Thyroid gland (tissue), 4 donors: ENCODE data around the gene IL26. TPM values are rescaled to one million over a fixed set of nuclear protein-coding genes. Genes with fewer than 3 reads are reported as not detected.

Experiments
- DNase-seq, 2 donors: peaks; one replicate each; pipeline ENCODE4 v3.0.0-alpha.2; 2019
- H3K27ac ChIP-seq, 3 donors: fragments of 200-600 bp; sonication (generic); 1 replicate in 2 of 3; 2 replicates in 1 of 3; pipeline ENCODE4 v1.5.1; 2016 to 2019; ENCODE audit warnings: mild to moderate bottlenecking in 1 of 3, moderate library complexity in 1 of 3
- H3K27me3 ChIP-seq: fragments of 200-600 bp; sonication (generic); one replicate; pipeline ENCODE4 v1.5.1; 2019
- H3K36me3 ChIP-seq, 2 donors: fragments of 200-600 bp; sonication (generic); one replicate each; pipeline ENCODE4 v1.5.1; 2016 to 2019
- H3K4me1 ChIP-seq, 2 donors: fragments of 200-600 bp; sonication (generic); one replicate each; pipeline ENCODE4 v1.5.1; 2017 to 2019
- H3K4me3 ChIP-seq, 3 donors: fragments of 200-600 bp; sonication (generic); replicated peaks in 1 of 3; 1 replicate in 2 of 3; 2 replicates in 1 of 3; pipeline ENCODE4 v1.5.1; 2016; ENCODE audit warnings: mild to moderate bottlenecking in 1 of 3
- H3K9me3 ChIP-seq: fragments of 200-600 bp; sonication (generic); one replicate; pipeline ENCODE4 v1.5.1; 2017
- POLR2A ChIP-seq, 2 donors: fragments of 450-650 bp; IDR thresholded peaks; one replicate each; pipeline ENCODE4 v1.6.1; 2017; ENCODE audit warnings: antibody characterized with exemption in 2 of 2, mild to moderate bottlenecking in 2 of 2, moderate library complexity in 1 of 2
- WGBS, 2 donors: methylation state at CpG; one replicate each; pipeline ENCODE4 v1.1.5; 2017; 5-methylcytosine and 5-hydroxymethylcytosine counted together
- intact Hi-C: fragments of 100-400 bp; cut with DNase I; formaldehyde crosslinking; loops from one replicate; pipeline ENCODE4 v1.15.1; 2023
- total RNA-seq, 4 donors: library from RNA; depleted of rRNA; stranded (reverse); fragments of >200 nt; gene quantifications; one replicate each; pipeline ENCODE4 v1.2.3, GENCODE V29; 2016
- TF ChIP-seq, protein P1 (sequence below), 6 experiments: fragments of 200-600 bp in 3 of 6; fragments of 450-650 bp in 3 of 6; sonication (generic) in 3 of 6; IDR thresholded peaks; one replicate each; pipeline ENCODE4 v1.5.1; 2016 to 2019; ENCODE audit warnings: antibody characterized with exemption in 6 of 6, mild to moderate bottlenecking in 2 of 6, inconsistent platforms in 1 of 6, moderate library complexity in 1 of 6

IL26 gene
- total RNA-seq, 4 donors from 2014 or later, result not detected

DNA sequence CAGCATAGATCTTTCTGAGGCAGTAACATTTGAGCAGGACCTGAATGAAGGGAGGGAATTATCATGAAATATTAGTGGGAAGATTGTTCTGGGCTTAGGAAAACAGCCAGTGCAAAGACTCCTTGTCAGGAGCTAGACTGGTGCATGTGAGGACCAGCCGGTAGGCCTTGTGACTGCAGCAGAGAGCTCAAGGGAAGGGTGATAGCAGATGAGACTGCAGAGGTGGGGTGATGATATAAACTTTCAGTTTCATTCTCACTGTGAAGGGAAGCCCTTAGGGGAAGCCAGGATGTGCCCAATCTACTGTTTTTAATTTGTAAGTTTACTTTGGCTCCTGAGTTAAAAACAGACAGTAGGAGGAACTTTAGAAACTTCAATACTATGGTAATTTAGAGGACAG is 15.4 kb upstream of the IL26 start:
- no peak for DNase-seq
- Histone ChIP-seq H3K4me1 (peaks cover 10 to 23% of the 10 kb centered on the region in 2 donors), H3K27me3 (no peaks in the 10 kb centered on the region), H3K9me3 (no peaks in the 10 kb centered on the region), H3K36me3 (no peaks in the 10 kb centered on the region), H3K4me3 (no peak overlapping the region), H3K27ac (no peak overlapping the region)
- intact Hi-C loops, result no loop called here
- 48 to 57% methylated on average over 1 of the region's 1 CpG for WGBS, 2 donors
- TF ChIP-seq, protein P1, sequence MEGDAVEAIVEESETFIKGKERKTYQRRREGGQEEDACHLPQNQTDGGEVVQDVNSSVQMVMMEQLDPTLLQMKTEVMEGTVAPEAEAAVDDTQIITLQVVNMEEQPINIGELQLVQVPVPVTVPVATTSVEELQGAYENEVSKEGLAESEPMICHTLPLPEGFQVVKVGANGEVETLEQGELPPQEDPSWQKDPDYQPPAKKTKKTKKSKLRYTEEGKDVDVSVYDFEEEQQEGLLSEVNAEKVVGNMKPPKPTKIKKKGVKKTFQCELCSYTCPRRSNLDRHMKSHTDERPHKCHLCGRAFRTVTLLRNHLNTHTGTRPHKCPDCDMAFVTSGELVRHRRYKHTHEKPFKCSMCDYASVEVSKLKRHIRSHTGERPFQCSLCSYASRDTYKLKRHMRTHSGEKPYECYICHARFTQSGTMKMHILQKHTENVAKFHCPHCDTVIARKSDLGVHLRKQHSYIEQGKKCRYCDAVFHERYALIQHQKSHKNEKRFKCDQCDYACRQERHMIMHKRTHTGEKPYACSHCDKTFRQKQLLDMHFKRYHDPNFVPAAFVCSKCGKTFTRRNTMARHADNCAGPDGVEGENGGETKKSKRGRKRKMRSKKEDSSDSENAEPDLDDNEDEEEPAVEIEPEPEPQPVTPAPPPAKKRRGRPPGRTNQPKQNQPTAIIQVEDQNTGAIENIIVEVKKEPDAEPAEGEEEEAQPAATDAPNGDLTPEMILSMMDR (IDR thresholded peaks at IDR 0.05), result no peak
- no peak for TF ChIP-seq POLR2A (IDR thresholded peaks at IDR 0.05)

DNA sequence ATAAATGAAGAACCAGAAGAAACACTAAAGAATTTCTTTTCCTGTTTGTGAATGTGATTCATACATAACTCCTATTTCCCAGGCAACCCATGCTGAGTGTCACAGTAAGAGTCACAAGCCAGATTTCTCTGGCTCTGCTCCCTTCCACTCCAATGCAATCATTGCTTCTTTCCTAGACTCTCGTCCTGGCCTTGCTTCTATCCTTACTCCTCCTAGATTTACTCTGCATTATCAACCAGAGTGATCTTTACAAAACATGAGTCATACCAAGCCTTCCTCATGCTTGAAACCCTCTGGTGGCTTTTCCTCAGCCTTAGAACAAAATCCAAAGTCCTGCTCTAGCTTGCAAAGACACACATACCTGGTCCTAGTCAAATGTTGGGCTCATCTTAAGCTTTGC is 14.5 kb upstream of the IL26 start:
- Histone ChIP-seq H3K27ac (no peak overlapping the region), H3K4me1 (peaks cover 4 to 14% of the 10 kb centered on the region in 2 donors), H3K4me3 (no peak overlapping the region), H3K9me3 (no peaks in the 10 kb centered on the region), H3K27me3 (no peaks in the 10 kb centered on the region), H3K36me3 (no peaks in the 10 kb centered on the region)
- TF ChIP-seq POLR2A (IDR thresholded peaks at IDR 0.05), result no peak
- TF ChIP-seq, protein P1 (IDR thresholded peaks at IDR 0.05), result no peak
- no peak for DNase-seq
- WGBS, 2 donors, result 65 to 70% methylated on average over 1 of the region's 1 CpG
- intact Hi-C loops, result no loop called here

DNA sequence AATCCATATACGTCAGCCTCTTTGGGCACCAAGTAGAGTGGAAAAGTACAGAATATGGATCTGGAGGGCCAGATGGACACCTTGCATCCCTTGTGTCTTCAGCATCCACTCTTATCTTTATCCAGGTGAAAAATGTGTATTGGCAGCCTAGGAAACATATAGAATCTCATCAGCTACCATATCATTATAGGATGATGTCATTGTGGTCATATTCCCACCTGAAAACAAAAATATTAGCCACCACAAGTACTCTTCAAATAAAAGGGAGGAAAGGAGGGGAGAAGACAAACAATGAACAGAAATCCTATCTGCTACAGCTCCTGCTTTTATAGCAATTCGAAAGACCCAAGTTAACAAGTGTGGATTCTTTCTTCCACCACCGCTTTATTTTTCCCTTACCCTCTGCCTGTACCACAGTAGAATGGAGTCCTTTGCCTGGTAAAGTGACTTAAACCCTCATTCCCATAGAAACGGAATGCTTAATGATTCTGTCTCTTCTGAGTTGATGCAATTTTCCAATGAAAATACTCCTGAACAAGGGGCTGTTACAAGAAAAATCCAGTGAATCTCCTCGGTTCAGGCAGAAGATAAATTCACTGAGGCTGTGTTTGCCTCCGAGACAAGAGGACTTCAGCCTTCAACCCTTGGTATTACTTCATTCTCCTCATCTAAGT is 13.8 kb upstream of the IL26 start:
- no peak overlapping the region for H3K27ac ChIP-seq
- H3K4me1 ChIP-seq, result peaks cover 4 to 10% of the 10 kb centered on the region in 2 donors
- no peaks in the 10 kb centered on the region for H3K27me3 ChIP-seq
- no peak overlapping the region for H3K4me3 ChIP-seq
- TF ChIP-seq, protein P1 (IDR thresholded peaks at IDR 0.05), result no peak
- no peak for TF ChIP-seq POLR2A (IDR thresholded peaks at IDR 0.05)
- intact Hi-C loops, result no loop called here
- no peaks in the 10 kb centered on the region for H3K9me3 ChIP-seq
- H3K36me3 ChIP-seq, result no peaks in the 10 kb centered on the region
- WGBS, 2 donors, result 83 to 85% methylated on average over 6 of the region's 6 CpGs
- no peak for DNase-seq

DNA sequence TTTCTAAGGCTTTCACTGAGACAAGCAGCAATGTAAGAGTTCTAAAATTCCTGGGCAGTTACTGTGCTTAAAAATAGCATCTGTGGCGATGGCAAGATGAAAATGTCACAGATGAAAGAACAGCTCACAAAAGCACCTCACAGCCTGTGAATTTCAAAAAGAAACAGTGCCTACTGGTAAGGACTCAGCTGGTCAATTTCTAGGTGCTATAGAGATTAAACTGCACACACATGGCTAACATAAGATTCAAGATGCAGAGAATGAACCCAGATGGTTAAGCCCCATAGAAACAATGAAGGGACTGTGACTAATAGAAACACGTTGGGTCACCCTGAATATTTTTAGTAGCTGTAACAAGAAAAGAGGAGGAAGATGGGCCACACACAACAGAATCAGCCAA is 12.0 kb upstream of the IL26 start:
- no peak for DNase-seq
- Histone ChIP-seq H3K4me1 (peaks cover 4 to 10% of the 10 kb centered on the region in 2 donors), H3K27ac (no peak overlapping the region), H3K27me3 (no peaks in the 10 kb centered on the region), H3K36me3 (no peaks in the 10 kb centered on the region), H3K9me3 (no peaks in the 10 kb centered on the region), H3K4me3 (no peak overlapping the region)
- 29 to 31% methylated on average over 2 of the region's 2 CpGs for WGBS, 2 donors
- intact Hi-C loops, result no loop called here
- TF ChIP-seq POLR2A (IDR thresholded peaks at IDR 0.05), result no peak
- TF ChIP-seq, protein P1 (IDR thresholded peaks at IDR 0.05), result no peak

DNA sequence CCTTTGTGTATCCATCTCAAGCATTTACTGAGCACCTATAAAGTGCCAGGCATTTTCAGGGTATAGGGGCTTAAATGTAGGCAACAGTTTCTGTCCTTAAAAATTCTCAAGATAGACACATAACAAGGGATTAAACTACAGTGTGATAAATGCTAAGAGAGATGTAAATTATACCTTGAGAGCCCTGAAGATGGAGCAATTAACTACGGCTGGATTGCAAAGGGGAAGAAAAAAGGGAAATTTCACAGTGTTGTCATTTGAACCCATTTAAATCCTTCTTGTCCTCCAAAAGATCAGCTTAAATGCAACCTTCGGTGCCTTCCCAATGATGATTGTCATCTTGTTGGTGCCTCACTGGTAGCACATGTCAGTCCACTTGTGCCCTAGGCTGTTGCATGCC is 11.5 kb upstream of the IL26 start:
- Histone ChIP-seq H3K4me1 (peaks cover 4 to 10% of the 10 kb centered on the region in 2 donors), H3K9me3 (no peaks in the 10 kb centered on the region), H3K4me3 (no peak overlapping the region), H3K27me3 (no peaks in the 10 kb centered on the region), H3K27ac (no peak overlapping the region), H3K36me3 (no peaks in the 10 kb centered on the region)
- no peak for DNase-seq
- WGBS, 2 donors, result 76 to 88% methylated on average over 2 of the region's 2 CpGs
- intact Hi-C loops, result no loop called here
- no peak for TF ChIP-seq POLR2A (IDR thresholded peaks at IDR 0.05)
- TF ChIP-seq, protein P1 (IDR thresholded peaks at IDR 0.05), result no peak
